Ovary (tissue), 3 donors: ENCODE results near the gene ZZZ3.

Experiments
- CTCF ChIP-seq, 3 donors: fragments of 450-650 bp in 2 of 3; fragments of 200-600 bp in 1 of 3; IDR thresholded peaks; one replicate each; pipeline versions ENCODE4 v1.5.1 to v1.8.0; 2016 to 2022; ENCODE audit warnings: antibody characterized with exemption in 3 of 3, mild to moderate bottlenecking in 1 of 3
- POLR2A ChIP-seq: fragments of 450-650 bp; IDR thresholded peaks from one replicate; pipeline ENCODE4 v1.6.1; 2017; ENCODE audit warnings: antibody characterized with exemption, mild to moderate bottlenecking, moderate library complexity
- donor health status: DM: no; HTN: no; CAD: no.

- no peak for TF ChIP-seq CTCF (IDR thresholded peaks at IDR 0.05)
- TF ChIP-seq POLR2A: no peak
Measured at GRCh38 chr1:77704736-77705135, 22.3 kb upstream of the ZZZ3 start.
